ENCODE data around the gene ZNF428. TPM values are rescaled to one million over a fixed set of nuclear protein-coding genes. Genes with fewer than 3 reads are reported as not detected.
A peak's percentile ranks its signal among the peaks of the same experiment; 100 is the strongest.

ZNF428 gene
- total RNA-seq, 2 experiments from 2014 or later = 28.5 to 98.1 TPM

DNA sequence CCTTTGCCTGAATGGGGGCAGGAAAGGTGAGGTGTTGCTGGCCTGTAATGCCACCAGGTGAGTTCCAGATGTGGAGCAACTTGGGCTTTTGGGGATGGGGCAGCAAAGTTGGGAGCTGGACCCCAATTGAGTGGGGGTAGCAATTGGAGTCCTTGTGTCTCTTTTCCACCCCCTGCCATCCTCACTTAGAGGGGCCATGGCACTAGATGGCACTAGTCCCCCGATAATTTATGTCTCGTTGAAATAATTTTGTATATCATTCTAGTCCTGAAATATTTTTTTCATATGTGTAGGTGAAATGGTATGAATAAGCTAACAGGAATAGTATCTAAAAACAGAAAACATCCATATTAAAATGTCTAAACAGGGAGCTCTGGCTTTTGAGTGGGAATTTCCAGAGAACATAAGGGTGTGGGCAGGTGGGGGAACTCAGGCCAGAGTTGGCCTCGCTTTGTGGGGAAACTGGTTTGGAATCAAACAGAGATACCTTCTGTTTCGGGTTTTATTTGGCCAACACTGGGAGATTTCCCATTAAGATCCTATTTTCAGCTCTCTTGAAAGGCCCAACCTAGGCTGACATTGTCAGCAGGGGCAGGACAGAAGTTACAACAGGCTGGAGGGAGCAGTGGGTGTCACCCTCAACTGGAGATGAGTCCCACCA, 19.7 kb downstream of the ZNF428 start:
- peaks cover 58% of the 10 kb centered on the region for H3K36me3 ChIP-seq (ENCODE audit: insufficient read depth, low read length)
- no peaks in the 10 kb centered on the region; the same call in 1 of the 2 replicates for H4K20me1 ChIP-seq (ENCODE audit: insufficient read depth, low read length)
- peaks cover 33% of the 10 kb centered on the region for H3K79me2 ChIP-seq (ENCODE audit: insufficient read depth, low read depth, low read length)
- H3K4me2 ChIP-seq (ENCODE audit: low read length) = no peak overlapping the region
- peaks cover 18% of the 10 kb centered on the region for H3K4me1 ChIP-seq (ENCODE audit: insufficient read depth, low read length, poor library complexity, severe bottlenecking)
- BruUV-seq (replicated peaks) = TSS peak; percentile 28
- no peaks in the 10 kb centered on the region for H3K9me2 ChIP-seq (ENCODE audit: insufficient read depth, low read length)
- no peak overlapping the region for H3K4me3 ChIP-seq (ENCODE audit: low read depth, low read length, poor library complexity, severe bottlenecking)
- ChIA-PET CTCF (ENCODE audit: unreplicated experiment) (no interaction called here), POLR2A (no interaction called here)
- DNase-seq (ENCODE audit: low spot score) = no peak
- no peak for TF ChIP-seq EZH2phosphoT487 (IDR thresholded peaks at IDR 0.05; ENCODE audit: borderline replicate concordance, low read depth, low read length)
- TF ChIP-seq, protein P1, sequence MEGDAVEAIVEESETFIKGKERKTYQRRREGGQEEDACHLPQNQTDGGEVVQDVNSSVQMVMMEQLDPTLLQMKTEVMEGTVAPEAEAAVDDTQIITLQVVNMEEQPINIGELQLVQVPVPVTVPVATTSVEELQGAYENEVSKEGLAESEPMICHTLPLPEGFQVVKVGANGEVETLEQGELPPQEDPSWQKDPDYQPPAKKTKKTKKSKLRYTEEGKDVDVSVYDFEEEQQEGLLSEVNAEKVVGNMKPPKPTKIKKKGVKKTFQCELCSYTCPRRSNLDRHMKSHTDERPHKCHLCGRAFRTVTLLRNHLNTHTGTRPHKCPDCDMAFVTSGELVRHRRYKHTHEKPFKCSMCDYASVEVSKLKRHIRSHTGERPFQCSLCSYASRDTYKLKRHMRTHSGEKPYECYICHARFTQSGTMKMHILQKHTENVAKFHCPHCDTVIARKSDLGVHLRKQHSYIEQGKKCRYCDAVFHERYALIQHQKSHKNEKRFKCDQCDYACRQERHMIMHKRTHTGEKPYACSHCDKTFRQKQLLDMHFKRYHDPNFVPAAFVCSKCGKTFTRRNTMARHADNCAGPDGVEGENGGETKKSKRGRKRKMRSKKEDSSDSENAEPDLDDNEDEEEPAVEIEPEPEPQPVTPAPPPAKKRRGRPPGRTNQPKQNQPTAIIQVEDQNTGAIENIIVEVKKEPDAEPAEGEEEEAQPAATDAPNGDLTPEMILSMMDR (conservative IDR thresholded peaks at IDR 0.05; ENCODE audit: low read length) = peak; percentile 33; the same call in 1 of the 2 replicates
- no peaks in the 10 kb centered on the region for H3K9me3 ChIP-seq (ENCODE audit: low read length)
- no peak overlapping the region for H3K27ac ChIP-seq (ENCODE audit: low read depth, low read length, poor library complexity, severe bottlenecking)
- intact Hi-C loops (cut with micrococcal nuclease; ENCODE audit: unreplicated experiment) = loop anchor here (10.0 kb wide), 2 partner anchors 65 to 155 kb away; partner anchors contain the start of gene ZNF575
- H2AFZ ChIP-seq (ENCODE audit: low read length) = no peak overlapping the region

DNA sequence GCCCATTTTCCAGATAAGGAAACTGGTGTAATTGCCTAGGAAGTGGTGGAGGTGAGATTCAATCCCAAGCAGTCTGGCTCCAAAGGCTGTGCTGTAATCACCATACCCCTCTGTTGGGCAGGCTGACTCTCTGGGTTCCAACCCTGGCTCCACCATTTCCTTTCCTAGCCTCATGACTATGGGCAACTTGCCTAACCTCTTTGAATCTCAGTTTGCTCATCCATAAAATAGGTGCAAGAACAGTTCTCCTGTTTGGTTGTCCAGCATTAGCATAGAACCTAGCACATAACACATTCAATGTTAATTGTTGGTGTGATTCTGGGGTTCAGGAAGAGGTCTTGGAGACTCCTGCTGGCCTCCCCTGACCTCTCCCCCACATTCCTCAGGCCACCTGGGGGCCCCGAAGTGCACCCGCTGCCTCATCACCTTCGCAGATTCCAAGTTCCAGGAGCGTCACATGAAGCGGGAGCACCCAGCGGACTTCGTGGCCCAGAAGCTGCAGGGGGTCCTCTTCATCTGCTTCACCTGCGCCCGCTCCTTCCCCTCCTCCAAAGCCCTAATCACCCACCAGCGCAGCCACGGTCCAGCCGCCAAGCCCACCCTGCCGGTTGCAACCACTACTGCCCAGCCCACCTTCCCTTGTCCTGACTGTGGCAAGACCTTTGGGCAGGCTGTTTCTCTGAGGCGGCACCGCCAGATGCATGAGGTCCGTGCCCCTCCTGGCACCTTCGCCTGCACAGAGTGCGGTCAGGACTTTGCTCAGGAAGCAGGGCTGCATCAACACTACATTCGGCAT, 20.8 kb downstream of the ZNF428 start:
- no peak for DNase-seq (ENCODE audit: low spot score)
- Histone ChIP-seq H3K4me3 (ENCODE audit: low read depth, low read length, poor library complexity, severe bottlenecking) (peak overlapping the region; percentile 86), H3K4me2 (ENCODE audit: low read length) (peak overlapping the region; percentile 94), H3K27ac (ENCODE audit: low read depth, low read length, poor library complexity, severe bottlenecking) (no peak overlapping the region), H2AFZ (ENCODE audit: low read length) (no peak overlapping the region), H3K9me3 (ENCODE audit: low read length) (no peaks in the 10 kb centered on the region), H4K20me1 (ENCODE audit: insufficient read depth, low read length) (no peaks in the 10 kb centered on the region; the same call in 1 of the 2 replicates), H3K36me3 (ENCODE audit: insufficient read depth, low read length) (peaks cover 55% of the 10 kb centered on the region), H3K4me1 (ENCODE audit: insufficient read depth, low read length, poor library complexity, severe bottlenecking) (peaks cover 14% of the 10 kb centered on the region), H3K9me2 (ENCODE audit: insufficient read depth, low read length) (no peaks in the 10 kb centered on the region), H3K79me2 (ENCODE audit: insufficient read depth, low read depth, low read length) (peaks cover 33% of the 10 kb centered on the region)
- intact Hi-C loops (cut with micrococcal nuclease; ENCODE audit: unreplicated experiment) = loop anchor here (10.0 kb wide), 2 partner anchors 64 to 154 kb away; partner anchors contain the start of gene ZNF575
- CTCF ChIA-PET (ENCODE audit: unreplicated experiment) = no interaction called here
- TF ChIP-seq, protein P1 (conservative IDR thresholded peaks at IDR 0.05; ENCODE audit: low read length) = no peak
- no peak for TF ChIP-seq EZH2phosphoT487 (IDR thresholded peaks at IDR 0.05; ENCODE audit: borderline replicate concordance, low read depth, low read length)
- no TSS peak for BruUV-seq (replicated peaks)
- POLR2A ChIA-PET = no interaction called here
